Spleen (tissue), 7 donors: Measurements from ENCODE around the gene STN1.

Experiments used
- CTCF ChIP-seq, 11 experiments: fragments of 200-600 bp in 7 of 11; fragments of 450-650 bp in 4 of 11; sonication (generic) in 4 of 11; IDR thresholded peaks in 8 of 11; conservative IDR thresholded peaks in 3 of 11; 1 replicate in 7 of 11; 2 replicates in 4 of 11; pipeline versions ENCODE4 v1.4.0 to v1.8.0; 2016 to 2021; ENCODE audit warnings: antibody characterized with exemption in 11 of 11, inconsistent platforms in 4 of 11, mild to moderate bottlenecking in 1 of 11
- POLR2A ChIP-seq, 3 donors: fragments of 450-650 bp; IDR thresholded peaks; one replicate each; pipeline ENCODE4 v1.5.1; 2017; ENCODE audit warnings: antibody characterized with exemption in 3 of 3, mild to moderate bottlenecking in 1 of 3
- donor health status: DM: no; HTN: no; CAD: no; lungs with moderate emphysema.
- donor health status: DM: no; HTN: no; CAD: no.
- donor health status: DM: no; HTN: no; CAD: no.

- TF ChIP-seq CTCF (IDR thresholded peaks at IDR 0.05 in 8 of 11, conservative IDR thresholded peaks at IDR 0.05 in 3 of 11) (no peak), POLR2A (IDR thresholded peaks at IDR 0.05) (no peak)
These were observed 49.6 kb upstream of the STN1 start for GRCh38 chr10:103967448-103968071.
